Lung (tissue), 12 donors: Measurements from ENCODE around the gene PABPN1L. TPM values are rescaled to one million over a fixed set of nuclear protein-coding genes. Genes with fewer than 3 reads are reported as not detected.
A peak's percentile ranks its signal among the peaks of the same experiment; 100 is the strongest.

ENCODE experiments used
- ATAC-seq: fragments of 200-7000 bp; cut with Tn5 transposase; one replicate; pipeline ENCODE4 v1.9.1; 2020; ENCODE audit warnings: moderate number of reproducible peaks; ENCODE audit not compliant: insufficient read depth, low FRiP score
- DNase-seq, 3 donors: peaks; one replicate each; pipeline ENCODE4 v3.0.0-alpha.2; 2013 to 2017
- H3K27ac ChIP-seq, 2 donors: one replicate each; pipeline ENCODE4 v1.5.1; 2013; ENCODE audit warnings: mild to moderate bottlenecking in 2 of 2, moderate library complexity in 2 of 2, control low read depth in 1 of 2, inconsistent platforms in 1 of 2, low read depth in 1 of 2, low read length in 1 of 2
- H3K27me3 ChIP-seq, 3 donors: one replicate each; pipeline ENCODE4 v1.5.1; 2013; ENCODE audit warnings: low read length in 2 of 3; ENCODE audit not compliant: control insufficient read depth in 3 of 3, insufficient read depth in 3 of 3
- H3K36me3 ChIP-seq, 4 donors: one replicate each; pipeline ENCODE4 v1.5.1; 2013; ENCODE audit warnings: low read length in 4 of 4, mild to moderate bottlenecking in 1 of 4, moderate library complexity in 1 of 4; ENCODE audit not compliant: control insufficient read depth in 4 of 4, insufficient read depth in 4 of 4
- H3K4me1 ChIP-seq, 5 donors: one replicate each; pipeline ENCODE4 v1.5.1; 2013; ENCODE audit warnings: low read length in 5 of 5, mild to moderate bottlenecking in 2 of 5, moderate library complexity in 1 of 5; ENCODE audit not compliant: control insufficient read depth in 5 of 5, insufficient read depth in 5 of 5
- H3K4me3 ChIP-seq: one replicate; pipeline ENCODE4 v1.5.1; 2013; ENCODE audit warnings: mild to moderate bottlenecking, control low read depth, moderate library complexity
- H3K9ac ChIP-seq, 2 donors: one replicate each; pipeline ENCODE4 v1.5.1; 2013; ENCODE audit warnings: low read length in 2 of 2, control low read depth in 1 of 2; ENCODE audit not compliant: insufficient read depth in 1 of 2
- H3K9me3 ChIP-seq, 4 donors: one replicate each; pipeline ENCODE4 v1.5.1; 2013; ENCODE audit warnings: low read length in 3 of 4, mild to moderate bottlenecking in 1 of 4, moderate library complexity in 1 of 4; ENCODE audit not compliant: control insufficient read depth in 4 of 4, insufficient read depth in 3 of 4
- WGBS, 2 donors: extraction: QIAGEN DNeasy Blood & Tissue Kit; methylation state at CpG; one replicate each; pipeline ENCODE4 v1.1.7; 2013; 5-methylcytosine and 5-hydroxymethylcytosine counted together
- polyA plus RNA-seq, 2 donors: library from polyadenylated mRNA; stranded (reverse); fragments of 200-250 nt; gene quantifications; one replicate each; pipeline ENCODE4 v1.2.1, GENCODE V29; 2013
- total RNA-seq, 2 donors: library from RNA; depleted of rRNA in 1 of 2; stranded (reverse); fragments of >200 nt in 1 of 2; gene quantifications; one replicate each; pipeline ENCODE4 v1.2.1, GENCODE V29; 2014 to 2021
- TF ChIP-seq, protein P1 (sequence below): IDR thresholded peaks from 2 replicates; pipeline ENCODE4 v1.5.1; 2012; ENCODE audit warnings: mild to moderate bottlenecking; ENCODE audit errors: control extremely low read depth, extremely low read depth
- donor health status: control.
- donor health status: control.
- donor health status: Bipolar disorder and iron deficiency.
- donor health status: healthy.
- donor health status: DM: yes; HTN: yes; CAD: no.

PABPN1L gene
- total and polyA plus RNA-seq, 4 donors = 0.03 to 0.22 TPM; not detected in 2

GRCh38 chr16:88857728-88858339, 8.6 kb downstream of the PABPN1L start:
- Histone ChIP-seq H3K4me1 (peaks cover 0 to 16% (median 7%) of the 10 kb centered on the region in 5 donors), H3K9me3 (no peaks in the 10 kb centered on the region), H3K36me3 (peaks cover 0 to 30% (median 21%) of the 10 kb centered on the region in 4 donors), H3K9ac (no peak overlapping the region), H3K27ac (peak overlapping the region in 1 of 2 donors; percentile 84), H3K4me3 (peak overlapping the region; percentile 95), H3K27me3 (no peaks in the 10 kb centered on the region)
- WGBS, 2 donors = 15 to 16% methylated on average over 12 of the region's 12 CpGs
- TF ChIP-seq, protein P1, sequence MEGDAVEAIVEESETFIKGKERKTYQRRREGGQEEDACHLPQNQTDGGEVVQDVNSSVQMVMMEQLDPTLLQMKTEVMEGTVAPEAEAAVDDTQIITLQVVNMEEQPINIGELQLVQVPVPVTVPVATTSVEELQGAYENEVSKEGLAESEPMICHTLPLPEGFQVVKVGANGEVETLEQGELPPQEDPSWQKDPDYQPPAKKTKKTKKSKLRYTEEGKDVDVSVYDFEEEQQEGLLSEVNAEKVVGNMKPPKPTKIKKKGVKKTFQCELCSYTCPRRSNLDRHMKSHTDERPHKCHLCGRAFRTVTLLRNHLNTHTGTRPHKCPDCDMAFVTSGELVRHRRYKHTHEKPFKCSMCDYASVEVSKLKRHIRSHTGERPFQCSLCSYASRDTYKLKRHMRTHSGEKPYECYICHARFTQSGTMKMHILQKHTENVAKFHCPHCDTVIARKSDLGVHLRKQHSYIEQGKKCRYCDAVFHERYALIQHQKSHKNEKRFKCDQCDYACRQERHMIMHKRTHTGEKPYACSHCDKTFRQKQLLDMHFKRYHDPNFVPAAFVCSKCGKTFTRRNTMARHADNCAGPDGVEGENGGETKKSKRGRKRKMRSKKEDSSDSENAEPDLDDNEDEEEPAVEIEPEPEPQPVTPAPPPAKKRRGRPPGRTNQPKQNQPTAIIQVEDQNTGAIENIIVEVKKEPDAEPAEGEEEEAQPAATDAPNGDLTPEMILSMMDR = peak; percentile 52
- DNase-seq (peak; percentile 79 to 85 (median 80)), ATAC-seq (peak; percentile 32)

GRCh38 chr16:88856828-88857727, 9.4 kb downstream of the PABPN1L start, which contains the start of the genes GALNS and TRAPPC2L:
Gene GALNS (minus strand): TSS chr16:88856947. CDS start chr16:88856877, 70 bp downstream.
Gene TRAPPC2L (plus strand): TSS chr16:88857127. CDS start chr16:88857151, 24 bp downstream.
- 0% methylated on average over 77 to 87 of the region's 87 CpGs for WGBS, 2 donors
- peak; percentile 96 for ATAC-seq
- peak within 1 kb of the TSS; percentile 79 to 84 for H3K27ac ChIP-seq
- H3K9me3 ChIP-seq = no peaks in the 10 kb centered on the region
- H3K9ac ChIP-seq = no peak within 1 kb of the TSS
- H3K36me3 ChIP-seq = peaks cover 0 to 27% (median 19%) of the 10 kb centered on the region in 4 donors
- peak within 1 kb of the TSS; percentile 95 for H3K4me3 ChIP-seq
- peak; percentile 98 to 99 (median 98) for DNase-seq
- H3K4me1 ChIP-seq = peaks cover 0 to 16% (median 7%) of the 10 kb centered on the region in 5 donors
- H3K27me3 ChIP-seq = no peaks in the 10 kb centered on the region
- TF ChIP-seq, protein P1 = no peak

GRCh38 chr16:88856122-88856827, 10.2 kb downstream of the PABPN1L start:
- ATAC-seq = peak; percentile 24
- WGBS, 2 donors = 13 to 20% methylated on average over 36 to 45 of the region's 53 CpGs
- Histone ChIP-seq H3K4me3 (peak overlapping the region; percentile 52), H3K9me3 (no peaks in the 10 kb centered on the region), H3K36me3 (peaks cover 0 to 22% (median 19%) of the 10 kb centered on the region in 4 donors), H3K4me1 (peaks cover 0 to 16% (median 7%) of the 10 kb centered on the region in 5 donors), H3K9ac (no peak overlapping the region), H3K27me3 (no peaks in the 10 kb centered on the region), H3K27ac (peak overlapping the region; percentile 58 to 79)
- TF ChIP-seq, protein P1 = no peak
- DNase-seq = no peak
